Upper lobe of left lung (tissue), 6 donors: ENCODE data around the gene CYLD. TPM values are rescaled to one million over a fixed set of nuclear protein-coding genes. Genes with fewer than 3 reads are reported as not detected.
A peak's percentile ranks its signal among the peaks of the same experiment; 100 is the strongest.

Experiments
- ATAC-seq, 2 donors: fragments of 200-7000 bp; cut with Tn5 transposase; one replicate each; pipeline ENCODE4 v1.9.1; 2022; ENCODE audit warnings: mild to moderate bottlenecking in 2 of 2, moderate library complexity in 2 of 2; ENCODE audit not compliant: low FRiP score in 2 of 2
- DNase-seq, 2 donors: peaks; one replicate each; pipeline ENCODE4 v3.0.0-alpha.2; 2019 to 2020
- H3K27ac ChIP-seq, 4 donors: fragments of 200-600 bp; sonication (generic); one replicate each; pipeline ENCODE4 v1.5.1; 2016 to 2019
- H3K27me3 ChIP-seq, 4 donors: fragments of 200-600 bp; sonication (generic); one replicate each; pipeline ENCODE4 v1.5.1; 2017 to 2019
- H3K36me3 ChIP-seq, 4 donors: fragments of 200-600 bp; sonication (generic); one replicate each; pipeline ENCODE4 v1.5.1; 2016 to 2019
- H3K4me1 ChIP-seq, 4 donors: fragments of 200-600 bp; sonication (generic); one replicate each; pipeline ENCODE4 v1.5.1; 2018 to 2019
- H3K4me3 ChIP-seq, 4 donors: fragments of 200-600 bp; sonication (generic); one replicate each; pipeline ENCODE4 v1.5.1; 2017 to 2019; ENCODE audit warnings: mild to moderate bottlenecking in 2 of 4, moderate library complexity in 1 of 4
- H3K9me3 ChIP-seq, 4 donors: fragments of 200-600 bp; sonication (generic); one replicate each; pipeline ENCODE4 v1.5.1; 2018 to 2019
- CTCF ChIP-seq, 6 experiments: fragments of 450-650 bp in 4 of 6; fragments of 200-600 bp in 2 of 6; sonication (generic) in 2 of 6; IDR thresholded peaks; one replicate each; pipeline ENCODE4 v1.5.1; 2016 to 2019; ENCODE audit warnings: antibody characterized with exemption in 6 of 6
- EP300 ChIP-seq, 4 donors: sonication (generic); formaldehyde crosslinking; IDR thresholded peaks; one replicate each; pipeline ENCODE4 v1.5.1; 2017; ENCODE audit warnings: antibody characterized with exemption in 4 of 4, control low read depth in 2 of 4
- POLR2A ChIP-seq, 4 donors: fragments of 450-650 bp; IDR thresholded peaks; one replicate each; pipeline ENCODE4 v1.5.1; 2016 to 2017; ENCODE audit warnings: antibody characterized with exemption in 4 of 4, mild to moderate bottlenecking in 2 of 4
- POLR2AphosphoS5 ChIP-seq, 2 donors: sonication (generic); formaldehyde crosslinking; IDR thresholded peaks; one replicate each; pipeline ENCODE4 v1.5.1; 2017; ENCODE audit warnings: antibody characterized with exemption in 2 of 2
- WGBS, 2 donors: methylation state at CpG; one replicate each; pipeline ENCODE4 v1.1.5; 2017 to 2018; 5-methylcytosine and 5-hydroxymethylcytosine counted together
- total RNA-seq, 6 donors: library from RNA; depleted of rRNA in 4 of 6; stranded (reverse); fragments of >200 nt in 4 of 6; gene quantifications; one replicate each; pipeline versions ENCODE4 v1.1.0 to v1.2.1, GENCODE V29; 2016 to 2021
- donor health status: DM: no; HTN: no; CAD: no; lungs with moderate emphysema.
- donor health status: DM: no; HTN: yes; CAD: no; lungs with severe emphysema.

The CYLD gene
- total RNA-seq, 6 donors from 2014 or later = 25.5 to 72.1 (median 46.1) TPM

- ATAC-seq (peak; percentile 94 to 96), DNase-seq (peak in 1 of 2 donors; percentile 82)
- no peaks in the 10 kb centered on the region for H3K36me3 ChIP-seq
- H3K27me3 ChIP-seq = no peaks in the 10 kb centered on the region
- TF ChIP-seq POLR2A (IDR thresholded peaks at IDR 0.05) (no peak), CTCF (IDR thresholded peaks at IDR 0.05) (peak; percentile 82 to 95 (median 90))
- H3K27ac ChIP-seq = peak overlapping the region; percentile 15 to 73 (median 30)
- peaks cover 3 to 14% (median 9%) of the 10 kb centered on the region in 4 donors for H3K4me1 ChIP-seq
- WGBS, 2 donors = 6 to 12% methylated on average over 25 to 26 of the region's 26 CpGs
- peak overlapping the region in 3 of 4 donors; percentile 15 to 45 (median 30) for H3K4me3 ChIP-seq
- H3K9me3 ChIP-seq = no peaks in the 10 kb centered on the region
These were observed 64.5 kb downstream of the CYLD start for GRCh38 chr16:50806099-50807062.

DNA sequence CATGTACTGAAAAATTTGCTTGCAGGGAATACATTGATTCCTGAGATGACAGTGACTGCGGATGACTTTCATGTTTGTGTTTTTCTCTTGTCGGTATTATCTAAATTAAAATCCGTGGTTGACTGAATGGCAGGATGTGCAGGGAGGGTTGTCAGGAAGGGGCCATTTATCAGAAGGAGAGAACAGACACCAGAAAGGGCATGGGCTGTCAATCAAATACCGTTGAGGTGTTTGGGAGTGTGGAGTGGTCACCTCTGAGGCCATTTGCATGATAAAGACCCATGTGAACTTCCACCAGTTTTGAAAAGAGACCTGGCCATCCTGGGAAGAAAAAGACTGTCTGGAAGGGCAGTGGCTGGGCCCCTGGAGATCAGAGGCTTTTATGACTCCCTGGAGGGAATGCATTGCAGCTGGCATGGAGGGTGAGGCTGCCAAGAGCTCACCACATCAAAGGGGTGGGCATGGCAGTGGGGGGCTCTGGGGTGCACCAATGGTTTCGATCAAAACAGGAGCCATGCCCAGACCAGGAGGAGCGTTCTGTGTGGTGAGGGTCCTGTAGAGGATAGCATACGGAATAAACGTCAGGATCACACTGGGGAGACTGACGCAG, 67.1 kb downstream of the CYLD start:
- Histone ChIP-seq H3K27me3 (no peaks in the 10 kb centered on the region), H3K4me1 (peaks cover 3 to 14% (median 9%) of the 10 kb centered on the region in 4 donors), H3K27ac (no peak overlapping the region), H3K9me3 (no peaks in the 10 kb centered on the region), H3K4me3 (no peak overlapping the region), H3K36me3 (no peaks in the 10 kb centered on the region)
- ATAC-seq (no peak), DNase-seq (no peak)
- no peak for TF ChIP-seq EP300 (IDR thresholded peaks at IDR 0.05)
- no peak for TF ChIP-seq POLR2AphosphoS5 (IDR thresholded peaks at IDR 0.05)
- no peak for TF ChIP-seq CTCF (IDR thresholded peaks at IDR 0.05)
- no peak for TF ChIP-seq POLR2A (IDR thresholded peaks at IDR 0.05)
- 66 to 69% methylated on average over 9 of the region's 9 CpGs for WGBS, 2 donors

- DNase-seq (no peak), ATAC-seq (no peak)
- Histone ChIP-seq H3K4me1 (peaks cover 3 to 14% (median 9%) of the 10 kb centered on the region in 4 donors), H3K9me3 (no peaks in the 10 kb centered on the region), H3K36me3 (no peaks in the 10 kb centered on the region), H3K27me3 (no peaks in the 10 kb centered on the region), H3K27ac (no peak overlapping the region), H3K4me3 (no peak overlapping the region)
- WGBS, 2 donors = 89 to 91% methylated on average over 6 of the region's 6 CpGs
- no peak for TF ChIP-seq POLR2A (IDR thresholded peaks at IDR 0.05)
- no peak for TF ChIP-seq CTCF (IDR thresholded peaks at IDR 0.05)
- TF ChIP-seq POLR2AphosphoS5 (IDR thresholded peaks at IDR 0.05) = no peak
- TF ChIP-seq EP300 (IDR thresholded peaks at IDR 0.05) = no peak
These were observed 67.7 kb downstream of the CYLD start for GRCh38 chr16:50809561-50809960.

- no peak for DNase-seq
- 89 to 97% methylated on average over 7 to 8 of the region's 8 CpGs for WGBS, 2 donors
These were observed 68.5 kb downstream of the CYLD start for GRCh38 chr16:50810241-50810965.

DNA sequence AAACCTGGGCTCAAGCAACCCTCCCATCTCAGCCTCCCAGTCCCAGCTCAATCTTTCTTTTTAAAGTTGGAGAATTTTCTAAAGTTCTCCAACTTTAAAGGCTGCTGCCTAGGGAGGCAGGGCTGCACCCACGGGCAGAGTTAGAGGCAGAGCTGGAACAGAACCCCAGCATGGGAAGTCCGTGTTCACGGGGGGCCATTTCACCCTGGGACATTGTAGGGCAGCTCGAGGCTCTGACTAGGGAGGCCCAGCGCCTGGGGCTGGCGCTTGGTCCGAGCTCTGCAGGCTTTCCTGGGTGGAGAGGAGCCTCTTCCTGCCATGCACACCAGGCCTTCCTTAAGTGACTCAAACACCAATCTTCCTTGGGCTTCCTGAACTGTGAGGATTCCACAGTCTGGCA, 70.2 kb downstream of the CYLD start:
- H3K36me3 ChIP-seq = no peaks in the 10 kb centered on the region
- H3K9me3 ChIP-seq = no peaks in the 10 kb centered on the region
- no peak overlapping the region for H3K27ac ChIP-seq
- TF ChIP-seq CTCF (IDR thresholded peaks at IDR 0.05) (no peak), POLR2A (IDR thresholded peaks at IDR 0.05) (no peak), POLR2AphosphoS5 (IDR thresholded peaks at IDR 0.05) (no peak), EP300 (IDR thresholded peaks at IDR 0.05) (no peak)
- H3K4me1 ChIP-seq = peaks cover 0 to 1% (median 0%) of the 10 kb centered on the region in 4 donors
- H3K27me3 ChIP-seq = no peaks in the 10 kb centered on the region
- 64 to 83% methylated on average over 4 to 7 of the region's 7 CpGs for WGBS, 2 donors
- peak in 1 of 2 donors; percentile 17 for ATAC-seq
- H3K4me3 ChIP-seq = no peak overlapping the region
- DNase-seq = peak in 1 of 2 donors; percentile 37

More at GRCh38 chr16:50810241-50810965, 68.5 kb downstream of the CYLD start:
- TF ChIP-seq EP300 (IDR thresholded peaks at IDR 0.05) (no peak), POLR2A (IDR thresholded peaks at IDR 0.05) (no peak)
- Histone ChIP-seq H3K36me3 (no peaks in the 10 kb centered on the region), H3K9me3 (no peaks in the 10 kb centered on the region), H3K4me3 (no peak overlapping the region), H3K27me3 (no peaks in the 10 kb centered on the region), H3K4me1 (peaks cover 3 to 14% (median 9%) of the 10 kb centered on the region in 4 donors), H3K27ac (no peak overlapping the region)
- ATAC-seq = no peak
